GM18498 (cell line): ENCODE data around the gene TLE7.

Experiments
- ATAC-seq: cut with Tn5 transposase; IDR thresholded peaks from one replicate; pipeline ENCODE4 v1.9.1; 2021; ENCODE audit warnings: mild to moderate bottlenecking, moderate library complexity; ENCODE audit not compliant: unreplicated experiment

The TLE7 gene

GRCh38 chr16:71449020-71449419 lies 7.2 kb upstream of the TLE7 start:
- ATAC-seq: no peak

- no peak for ATAC-seq
These were observed 6.5 kb upstream of the TLE7 start for GRCh38 chr16:71448274-71448866.

- ATAC-seq: no peak
These were observed 1.9 kb upstream of the TLE7 start for GRCh38 chr16:71443714-71444113.

- no peak for ATAC-seq
These were observed 355 bp downstream of the TLE7 start for GRCh38 chr16:71441348-71442050.

- no peak for ATAC-seq
These were observed 1.0 kb downstream of the TLE7 start for GRCh38 chr16:71440669-71441347.

- no peak for ATAC-seq
These were observed 2.3 kb downstream of the TLE7 start for GRCh38 chr16:71439523-71439922.

GRCh38 chr16:71436473-71436872 lies 5.4 kb downstream of the TLE7 start:
- no peak for ATAC-seq

GRCh38 chr16:71432906-71433305 lies 8.9 kb downstream of the TLE7 start:
- no peak for ATAC-seq

GRCh38 chr16:71431991-71432390 lies 9.9 kb downstream of the TLE7 start:
- ATAC-seq: no peak

- no peak for ATAC-seq
These were observed 10.7 kb downstream of the TLE7 start for GRCh38 chr16:71431176-71431575.

- no peak for ATAC-seq
These were observed 11.1 kb downstream of the TLE7 start for GRCh38 chr16:71430744-71431143.

GRCh38 chr16:71429581-71429980 lies 12.3 kb downstream of the TLE7 start:
- ATAC-seq: no peak

GRCh38 chr16:71428883-71429282 lies 13.0 kb downstream of the TLE7 start:
- ATAC-seq: no peak

- no peak for ATAC-seq
These were observed 13.5 kb downstream of the TLE7 start for GRCh38 chr16:71428385-71428784.

- ATAC-seq: no peak
These were observed 14.8 kb downstream of the TLE7 start for GRCh38 chr16:71426880-71427615.

- peak; percentile 68 for ATAC-seq
These were observed 15.6 kb downstream of the TLE7 start for GRCh38 chr16:71426069-71426879.

GRCh38 chr16:71425746-71426068 lies 16.1 kb downstream of the TLE7 start:
- no peak for ATAC-seq

- ATAC-seq: no peak
These were observed 17.2 kb downstream of the TLE7 start for GRCh38 chr16:71424626-71425025.

GRCh38 chr16:71423865-71424264 lies 18.0 kb downstream of the TLE7 start:
- no peak for ATAC-seq

GRCh38 chr16:71423016-71423415 lies 18.8 kb downstream of the TLE7 start:
- no peak for ATAC-seq

GRCh38 chr16:71421911-71422310 lies 19.9 kb downstream of the TLE7 start:
- ATAC-seq: no peak
